ENCODE data around the gene AGAP5.
"Not testable (repeated sequence)": the region's sequence is repeated elsewhere in the genome, so short reads cannot be mapped to it uniquely, and the experiment has no call there.

AGAP5 gene

GRCh38 chr10:73714483-73714882 lies 16.6 kb upstream of the AGAP5 start:
- not testable (repeated sequence) for ATAC-seq

- ATAC-seq = not testable (repeated sequence)
Observed at GRCh38 chr10:73713912-73714311, 16.0 kb upstream of the AGAP5 start.

- ATAC-seq = not testable (repeated sequence)
Observed at GRCh38 chr10:73711683-73712082, 13.8 kb upstream of the AGAP5 start.

- not testable (repeated sequence) for ATAC-seq
Observed at GRCh38 chr10:73708122-73708521, 10.2 kb upstream of the AGAP5 start.

GRCh38 chr10:73707628-73708027 lies 9.7 kb upstream of the AGAP5 start:
- ATAC-seq = not testable (repeated sequence)

GRCh38 chr10:73706488-73706887 lies 8.6 kb upstream of the AGAP5 start:
- ATAC-seq = not testable (repeated sequence)

GRCh38 chr10:73705506-73706072 lies 7.7 kb upstream of the AGAP5 start:
- ATAC-seq = not testable (repeated sequence)

GRCh38 chr10:73703924-73704323 lies 6.0 kb upstream of the AGAP5 start:
- not testable (repeated sequence) for ATAC-seq

- ATAC-seq = not testable (repeated sequence)
Observed at GRCh38 chr10:73698819-73699218, 910 bp upstream of the AGAP5 start.

GRCh38 chr10:73695302-73695701 lies 2.6 kb downstream of the AGAP5 start:
- not testable (repeated sequence) for ATAC-seq

- not testable (repeated sequence) for ATAC-seq
Observed at GRCh38 chr10:73690755-73691154, 7.2 kb downstream of the AGAP5 start.

GRCh38 chr10:73689596-73689995 lies 8.3 kb downstream of the AGAP5 start:
- ATAC-seq = not testable (repeated sequence)

- not testable (repeated sequence) for ATAC-seq
Observed at GRCh38 chr10:73687641-73688040, 10.3 kb downstream of the AGAP5 start.

- not testable (repeated sequence) for ATAC-seq
Observed at GRCh38 chr10:73674546-73674945, 23.4 kb downstream of the AGAP5 start.

GRCh38 chr10:73668378-73668777 lies 29.5 kb downstream of the AGAP5 start:
- not testable (repeated sequence) for ATAC-seq

- ATAC-seq = not testable (repeated sequence)
Observed at GRCh38 chr10:73666153-73666809, 31.6 kb downstream of the AGAP5 start.

GRCh38 chr10:73665581-73665980 lies 32.3 kb downstream of the AGAP5 start:
- ATAC-seq = not testable (repeated sequence)

GRCh38 chr10:73664156-73665040 lies 33.5 kb downstream of the AGAP5 start:
- not testable (repeated sequence) for ATAC-seq

GRCh38 chr10:73663621-73664020 lies 34.3 kb downstream of the AGAP5 start:
- ATAC-seq = not testable (repeated sequence)

GRCh38 chr10:73662705-73663104 lies 35.2 kb downstream of the AGAP5 start:
- not testable (repeated sequence) for ATAC-seq

- no peak for ATAC-seq
Observed at GRCh38 chr10:73655990-73656298, 42.0 kb downstream of the AGAP5 start, which contains the start of gene SYNPO2L. SYNPO2L (minus strand) TSS chr10:73656029; CDS start chr10:73655922, 107 bp downstream.

GRCh38 chr10:73655257-73655989 lies 42.5 kb downstream of the AGAP5 start:
- no peak for ATAC-seq

GRCh38 chr10:73653701-73654100 lies 44.2 kb downstream of the AGAP5 start:
- ATAC-seq = no peak

Measured in activated CD4-positive, CD25-positive, alpha-beta regulatory T cell treated with anti-CD3 and anti-CD28 coated beads, Interleukin-2, amount 50 U/mL, for 24 hours (primary cell).